Activated CD8-positive, alpha-beta memory T cell treated with anti-CD3 and anti-CD28 coated beads, Interleukin-2, amount 50 U/mL, for 48 hours (primary cell): ENCODE results near the gene MEDAG.

Source experiments
- DNase-seq: peaks from one replicate; pipeline ENCODE4 v3.0.0-alpha.2; 2020

MEDAG gene

GRCh38 chr13:30873499-30873898 lies 32.6 kb upstream of the MEDAG start:
- no peak for DNase-seq

- no peak for DNase-seq
Measured at GRCh38 chr13:30874111-30874510, 32.0 kb upstream of the MEDAG start.

- DNase-seq, result no peak
Measured at GRCh38 chr13:30874561-30874960, 31.5 kb upstream of the MEDAG start.

- DNase-seq, result no peak
Measured at GRCh38 chr13:30877335-30877734, 28.7 kb upstream of the MEDAG start.

- DNase-seq, result no peak
Measured at GRCh38 chr13:30880151-30880855, 25.8 kb upstream of the MEDAG start.

GRCh38 chr13:30880856-30881155 lies 25.3 kb upstream of the MEDAG start:
- DNase-seq, result no peak

- DNase-seq, result no peak
Measured at GRCh38 chr13:30881191-30881651, 24.9 kb upstream of the MEDAG start.

- no peak for DNase-seq
Measured at GRCh38 chr13:30882026-30882850, 23.8 kb upstream of the MEDAG start.

GRCh38 chr13:30882996-30883766 lies 22.9 kb upstream of the MEDAG start:
- no peak for DNase-seq

- DNase-seq, result no peak
Measured at GRCh38 chr13:30884543-30884942, 21.5 kb upstream of the MEDAG start.

GRCh38 chr13:30889196-30889690 lies 16.8 kb upstream of the MEDAG start:
- no peak for DNase-seq

GRCh38 chr13:30892966-30893365 lies 13.1 kb upstream of the MEDAG start:
- DNase-seq, result no peak

GRCh38 chr13:30895773-30896172 lies 10.3 kb upstream of the MEDAG start:
- DNase-seq, result no peak

- no peak for DNase-seq
Measured at GRCh38 chr13:30898070-30898469, 8.0 kb upstream of the MEDAG start.

- no peak for DNase-seq
Measured at GRCh38 chr13:30898678-30899241, 7.3 kb upstream of the MEDAG start.

GRCh38 chr13:30900436-30900835 lies 5.6 kb upstream of the MEDAG start:
- DNase-seq, result no peak

- no peak for DNase-seq
Measured at GRCh38 chr13:30900952-30901749, 4.9 kb upstream of the MEDAG start.

GRCh38 chr13:30904043-30904442 lies 2.0 kb upstream of the MEDAG start:
- no peak for DNase-seq

- no peak for DNase-seq
Measured at GRCh38 chr13:30906411-30907051, 460 bp downstream of the MEDAG start.

GRCh38 chr13:30907121-30907861 lies 1.2 kb downstream of the MEDAG start:
- DNase-seq, result no peak

GRCh38 chr13:30908416-30908980 lies 2.4 kb downstream of the MEDAG start:
- DNase-seq, result no peak
